OCI-LY3 (cell line): ENCODE data around the gene ADCY9.

Experiments used
- EZH2phosphoT487 ChIP-seq: fragments of 200-600 bp; shearing (Covaris generic); IDR thresholded peaks from 2 replicates; pipeline ENCODE4 v1.6.1; 2018; ENCODE audit warnings: antibody characterized with exemption, mixed run types, low read depth
- TF ChIP-seq, protein P1 (sequence below): fragments of 200-600, 300-600 bp; sonication (generic); IDR thresholded peaks from 2 replicates; pipeline ENCODE4 v1.5.1; 2014; ENCODE audit warnings: antibody characterized with exemption, low read length, low read depth

- TF ChIP-seq, protein P1, sequence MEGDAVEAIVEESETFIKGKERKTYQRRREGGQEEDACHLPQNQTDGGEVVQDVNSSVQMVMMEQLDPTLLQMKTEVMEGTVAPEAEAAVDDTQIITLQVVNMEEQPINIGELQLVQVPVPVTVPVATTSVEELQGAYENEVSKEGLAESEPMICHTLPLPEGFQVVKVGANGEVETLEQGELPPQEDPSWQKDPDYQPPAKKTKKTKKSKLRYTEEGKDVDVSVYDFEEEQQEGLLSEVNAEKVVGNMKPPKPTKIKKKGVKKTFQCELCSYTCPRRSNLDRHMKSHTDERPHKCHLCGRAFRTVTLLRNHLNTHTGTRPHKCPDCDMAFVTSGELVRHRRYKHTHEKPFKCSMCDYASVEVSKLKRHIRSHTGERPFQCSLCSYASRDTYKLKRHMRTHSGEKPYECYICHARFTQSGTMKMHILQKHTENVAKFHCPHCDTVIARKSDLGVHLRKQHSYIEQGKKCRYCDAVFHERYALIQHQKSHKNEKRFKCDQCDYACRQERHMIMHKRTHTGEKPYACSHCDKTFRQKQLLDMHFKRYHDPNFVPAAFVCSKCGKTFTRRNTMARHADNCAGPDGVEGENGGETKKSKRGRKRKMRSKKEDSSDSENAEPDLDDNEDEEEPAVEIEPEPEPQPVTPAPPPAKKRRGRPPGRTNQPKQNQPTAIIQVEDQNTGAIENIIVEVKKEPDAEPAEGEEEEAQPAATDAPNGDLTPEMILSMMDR = no peak
- no peak for TF ChIP-seq EZH2phosphoT487
Observed at GRCh38 chr16:4003576-4003975, 112.7 kb downstream of the ADCY9 start.
